RWPE2 (cell line): ENCODE results near the gene FREM3.
"Not testable (repeated sequence)": the region's sequence is repeated elsewhere in the genome, so short reads cannot be mapped to it uniquely, and the experiment has no call there.

ENCODE experiments used
- ATAC-seq: fragments of 200-7000 bp; cut with Tn5 transposase; 3 replicates; pipeline ENCODE4 v1.9.1; 2021; ENCODE audit warnings: low read depth
- DNase-seq: peaks from one replicate; pipeline ENCODE4 v3.0.0-alpha.2; 2020; ENCODE audit warnings: low spot score
- H3K27ac ChIP-seq: fragments of 450-650 bp; 2 replicates; pipeline ENCODE4 v1.5.1; 2017; ENCODE audit warnings: mild to moderate bottlenecking; ENCODE audit not compliant: poor library complexity, severe bottlenecking
- H3K27me3 ChIP-seq: fragments of 250-450 bp; sonication (Bioruptor Pico); 2 replicates; pipeline ENCODE4 v1.5.1; 2021; ENCODE audit warnings: mild to moderate bottlenecking, moderate library complexity; ENCODE audit not compliant: insufficient read depth, poor library complexity, severe bottlenecking
- H3K36me3 ChIP-seq: fragments of 250-450 bp; sonication (Bioruptor Pico); 2 replicates; pipeline ENCODE4 v1.5.1; 2020; ENCODE audit warnings: low read depth, mild to moderate bottlenecking, moderate library complexity
- H3K4me1 ChIP-seq: fragments of 250-450 bp; sonication (Bioruptor Pico); 2 replicates; pipeline ENCODE4 v1.5.1; 2021; ENCODE audit warnings: mild to moderate bottlenecking, moderate library complexity; ENCODE audit not compliant: insufficient read depth, poor library complexity, severe bottlenecking
- H3K4me3 ChIP-seq: fragments of 250-450 bp; sonication (Bioruptor Pico); 2 replicates; pipeline ENCODE4 v1.5.1; 2021; ENCODE audit warnings: mild to moderate bottlenecking, moderate library complexity; ENCODE audit not compliant: severe bottlenecking
- H3K9me3 ChIP-seq: fragments of 250-450 bp; sonication (Bioruptor Pico); 2 replicates; pipeline ENCODE4 v1.5.1; 2021; ENCODE audit warnings: mild to moderate bottlenecking, moderate library complexity; ENCODE audit not compliant: severe bottlenecking
- CTCF ChIP-seq: fragments of 450-650 bp; IDR thresholded peaks from one replicate; pipeline ENCODE4 v1.5.1; 2017; ENCODE audit warnings: mild to moderate bottlenecking, moderate library complexity; ENCODE audit not compliant: poor library complexity, severe bottlenecking

Gene FREM3

GRCh38 chr4:143728166-143728565, 27.7 kb upstream of the FREM3 start:
- no peaks in the 10 kb centered on the region for H3K27me3 ChIP-seq
- DNase-seq (no peak), ATAC-seq (no peak)
- H3K9me3 ChIP-seq, result no peaks in the 10 kb centered on the region
- no peak overlapping the region for H3K4me3 ChIP-seq
- no peaks in the 10 kb centered on the region for H3K4me1 ChIP-seq
- TF ChIP-seq CTCF, result no peak
- H3K27ac ChIP-seq, result no peak overlapping the region
- no peaks in the 10 kb centered on the region for H3K36me3 ChIP-seq

DNA sequence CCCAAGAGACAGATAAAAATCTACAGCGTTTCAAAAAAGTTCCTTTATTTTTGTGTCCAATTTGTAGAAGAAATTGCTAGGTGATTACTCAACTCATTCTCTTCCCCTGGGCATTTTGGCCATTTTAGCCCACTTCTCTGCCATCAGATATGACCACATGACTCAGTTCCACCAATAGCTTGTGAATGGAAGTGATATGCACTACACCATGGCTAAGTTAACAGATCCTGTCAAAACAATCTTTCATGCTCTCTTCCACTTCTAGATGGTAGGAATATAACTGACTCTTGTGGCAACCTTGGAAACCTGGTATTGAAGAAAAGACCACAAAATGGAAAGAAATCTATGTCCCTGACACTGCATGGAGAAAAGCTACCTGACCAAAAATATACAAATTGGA, 26.2 kb upstream of the FREM3 start:
- Histone ChIP-seq H3K27me3 (no peaks in the 10 kb centered on the region), H3K36me3 (no peaks in the 10 kb centered on the region), H3K4me3 (no peak overlapping the region), H3K4me1 (no peaks in the 10 kb centered on the region), H3K9me3 (no peaks in the 10 kb centered on the region), H3K27ac (no peak overlapping the region)
- DNase-seq (no peak), ATAC-seq (no peak)
- no peak for TF ChIP-seq CTCF

- no peaks in the 10 kb centered on the region for H3K36me3 ChIP-seq
These were observed 20.8 kb upstream of the FREM3 start for GRCh38 chr4:143721317-143721716.

GRCh38 chr4:143718748-143719147, 18.3 kb upstream of the FREM3 start:
- ATAC-seq, DNase-seq, H3K27ac ChIP-seq, H3K4me1 ChIP-seq, H3K36me3 ChIP-seq, H3K27me3 ChIP-seq, H3K9me3 ChIP-seq, H3K4me3 ChIP-seq: not testable (repeated sequence)

More at GRCh38 chr4:143721317-143721716, 20.8 kb upstream of the FREM3 start:
- H3K4me1 ChIP-seq, result no peaks in the 10 kb centered on the region
- H3K27me3 ChIP-seq, result no peaks in the 10 kb centered on the region
- no peak overlapping the region for H3K4me3 ChIP-seq
- no peak overlapping the region for H3K27ac ChIP-seq
- no peak for ATAC-seq
- no peaks in the 10 kb centered on the region for H3K9me3 ChIP-seq
- DNase-seq, result no peak
- TF ChIP-seq CTCF, result no peak

- ATAC-seq, result no peak
- Histone ChIP-seq H3K9me3 (no peaks in the 10 kb centered on the region), H3K27ac (no peak overlapping the region), H3K4me3 (no peak overlapping the region), H3K36me3 (no peaks in the 10 kb centered on the region), H3K4me1 (no peaks in the 10 kb centered on the region), H3K27me3 (no peaks in the 10 kb centered on the region)
- DNase-seq, result no peak
- TF ChIP-seq CTCF, result no peak
These were observed 13.6 kb upstream of the FREM3 start for GRCh38 chr4:143713955-143714625.
